Measurements from ENCODE around the gene LRRC3B. TPM values are rescaled to one million over a fixed set of nuclear protein-coding genes. Genes with fewer than 3 reads are reported as not detected.
A peak's percentile ranks its signal among the peaks of the same experiment; 100 is the strongest.

Gene LRRC3B
- total and polyA plus RNA-seq, 4 donors = 0.02 to 0.37 TPM; not detected in 2

DNA sequence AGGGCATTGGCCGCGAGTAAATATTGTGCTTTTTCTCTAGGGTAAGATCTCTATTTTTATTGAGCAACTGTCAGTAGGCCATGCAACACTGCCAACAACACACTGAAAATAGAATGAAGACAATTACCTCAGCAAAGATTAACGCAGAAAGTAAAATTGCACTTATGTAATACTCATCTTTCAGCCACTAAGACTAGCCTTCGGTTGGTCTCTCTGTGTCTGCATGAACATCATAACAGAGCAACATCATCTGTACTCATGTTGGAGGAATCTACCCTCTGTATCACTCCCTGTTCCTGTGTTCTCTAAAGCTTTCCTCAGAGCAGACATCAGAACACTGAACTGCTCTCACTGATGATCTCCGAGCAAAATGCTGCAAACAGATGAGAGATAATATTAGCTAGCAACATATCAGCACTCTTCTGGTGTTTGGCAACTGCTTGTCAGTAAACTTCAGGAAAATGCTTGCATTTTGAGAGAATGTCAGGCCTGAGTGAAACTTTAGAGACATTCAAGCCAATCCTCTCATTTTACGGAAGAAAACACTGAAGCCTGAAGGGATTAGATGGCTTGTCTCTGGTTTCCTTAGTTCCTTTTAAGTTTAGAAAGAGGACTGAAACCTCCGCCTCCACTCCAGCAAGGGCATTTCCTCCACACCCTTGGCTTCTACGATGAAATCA is 8.4 kb upstream of the LRRC3B start:
- TF ChIP-seq, protein P1, sequence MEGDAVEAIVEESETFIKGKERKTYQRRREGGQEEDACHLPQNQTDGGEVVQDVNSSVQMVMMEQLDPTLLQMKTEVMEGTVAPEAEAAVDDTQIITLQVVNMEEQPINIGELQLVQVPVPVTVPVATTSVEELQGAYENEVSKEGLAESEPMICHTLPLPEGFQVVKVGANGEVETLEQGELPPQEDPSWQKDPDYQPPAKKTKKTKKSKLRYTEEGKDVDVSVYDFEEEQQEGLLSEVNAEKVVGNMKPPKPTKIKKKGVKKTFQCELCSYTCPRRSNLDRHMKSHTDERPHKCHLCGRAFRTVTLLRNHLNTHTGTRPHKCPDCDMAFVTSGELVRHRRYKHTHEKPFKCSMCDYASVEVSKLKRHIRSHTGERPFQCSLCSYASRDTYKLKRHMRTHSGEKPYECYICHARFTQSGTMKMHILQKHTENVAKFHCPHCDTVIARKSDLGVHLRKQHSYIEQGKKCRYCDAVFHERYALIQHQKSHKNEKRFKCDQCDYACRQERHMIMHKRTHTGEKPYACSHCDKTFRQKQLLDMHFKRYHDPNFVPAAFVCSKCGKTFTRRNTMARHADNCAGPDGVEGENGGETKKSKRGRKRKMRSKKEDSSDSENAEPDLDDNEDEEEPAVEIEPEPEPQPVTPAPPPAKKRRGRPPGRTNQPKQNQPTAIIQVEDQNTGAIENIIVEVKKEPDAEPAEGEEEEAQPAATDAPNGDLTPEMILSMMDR (IDR thresholded peaks at IDR 0.05; ENCODE audit: control extremely low read depth, extremely low read depth) = no peak
- DNase-seq (no peak), ATAC-seq (ENCODE audit: insufficient read depth, low FRiP score) (no peak)
- H3K36me3 ChIP-seq (ENCODE audit: control insufficient read depth in 4 of 4, insufficient read depth in 4 of 4, low read length in 4 of 4) = no peaks in the 10 kb centered on the region
- peak overlapping the region in 1 of 2 donors; percentile 4 for H3K9ac ChIP-seq (ENCODE audit: insufficient read depth in 1 of 2, low read length in 2 of 2)
- no peaks in the 10 kb centered on the region for H3K9me3 ChIP-seq (ENCODE audit: control insufficient read depth in 4 of 4, insufficient read depth in 3 of 4, low read length in 3 of 4)
- peaks cover 0 to 7% (median 0%) of the 10 kb centered on the region in 3 donors for H3K27me3 ChIP-seq (ENCODE audit: control insufficient read depth in 3 of 3, insufficient read depth in 3 of 3, low read length in 2 of 3)
- no peak overlapping the region for H3K4me3 ChIP-seq
- WGBS, 2 donors = 71 to 73% methylated on average over 8 of the region's 8 CpGs
- H3K27ac ChIP-seq (ENCODE audit: low read depth in 1 of 2, low read length in 1 of 2) = no peak overlapping the region
- no peaks in the 10 kb centered on the region for H3K4me1 ChIP-seq (ENCODE audit: control insufficient read depth in 5 of 5, insufficient read depth in 5 of 5, low read length in 5 of 5)

DNA sequence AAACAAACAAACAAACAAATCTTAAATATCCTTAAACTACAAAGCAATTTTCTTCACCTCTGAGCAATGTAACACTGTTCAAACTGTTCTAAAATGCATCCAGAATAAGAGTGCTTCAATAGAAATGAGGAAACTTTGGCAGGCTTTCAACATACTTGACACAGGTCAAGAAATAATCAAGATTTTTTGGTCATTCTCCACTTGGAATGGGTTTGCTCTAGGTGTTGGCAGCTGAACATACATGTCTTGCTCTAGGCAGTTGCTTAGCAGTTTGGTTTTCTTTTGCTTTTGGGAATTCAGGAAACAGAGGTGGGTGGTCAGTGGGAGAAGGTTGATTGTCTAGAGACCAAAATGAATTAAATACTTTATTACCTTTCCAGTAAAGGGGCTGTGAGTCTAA is 1.4 kb upstream of the LRRC3B start:
- ATAC-seq (ENCODE audit: insufficient read depth, low FRiP score) (no peak), DNase-seq (peak in 2 of 3 donors; percentile 73 to 76)
- no peak overlapping the region for H3K9ac ChIP-seq (ENCODE audit: insufficient read depth in 1 of 2, low read length in 2 of 2)
- peaks cover 0 to 35% (median 8%) of the 10 kb centered on the region in 5 donors for H3K4me1 ChIP-seq (ENCODE audit: control insufficient read depth in 5 of 5, insufficient read depth in 5 of 5, low read length in 5 of 5)
- H3K27me3 ChIP-seq (ENCODE audit: control insufficient read depth in 3 of 3, insufficient read depth in 3 of 3, low read length in 2 of 3) = peaks cover 0 to 49% (median 35%) of the 10 kb centered on the region in 3 donors
- no peaks in the 10 kb centered on the region for H3K36me3 ChIP-seq (ENCODE audit: control insufficient read depth in 4 of 4, insufficient read depth in 4 of 4, low read length in 4 of 4)
- no peak overlapping the region for H3K27ac ChIP-seq (ENCODE audit: low read depth in 1 of 2, low read length in 1 of 2)
- no peak overlapping the region for H3K4me3 ChIP-seq
- TF ChIP-seq, protein P1 (IDR thresholded peaks at IDR 0.05; ENCODE audit: control extremely low read depth, extremely low read depth) = no peak
- no peaks in the 10 kb centered on the region for H3K9me3 ChIP-seq (ENCODE audit: control insufficient read depth in 4 of 4, insufficient read depth in 3 of 4, low read length in 3 of 4)

DNA sequence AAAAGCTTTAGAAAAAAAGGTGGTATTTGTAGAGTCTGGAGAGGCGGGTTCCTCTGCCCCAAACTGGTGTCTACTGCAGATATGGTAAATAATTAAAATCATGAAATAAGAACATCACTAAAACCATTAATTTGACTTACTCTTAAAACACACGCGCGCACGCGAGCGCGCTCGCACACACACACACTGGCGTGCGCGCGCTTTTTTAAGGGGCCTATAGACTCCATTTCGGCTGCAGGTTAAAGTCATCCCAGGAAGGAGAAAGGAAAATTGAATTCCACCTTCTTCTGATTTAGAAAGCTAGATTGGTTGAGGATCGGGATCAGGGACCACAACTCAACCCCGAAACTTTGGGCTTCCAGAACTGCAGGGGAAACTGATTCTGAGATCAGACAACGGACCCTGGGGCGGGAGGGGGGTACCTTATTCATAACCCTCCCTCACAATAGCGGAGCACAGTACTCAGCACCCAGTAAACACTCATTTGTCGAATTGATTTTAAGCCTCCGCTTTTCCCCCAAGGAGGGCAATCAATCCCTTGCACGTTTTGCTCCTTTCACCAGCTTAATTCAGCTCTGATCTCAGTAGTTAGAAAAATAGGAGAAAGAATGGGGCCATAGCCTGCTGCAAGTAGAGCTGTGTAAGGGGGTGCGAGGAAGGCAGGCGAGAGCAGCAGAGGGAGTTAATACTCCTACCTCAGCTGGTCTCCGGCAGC is 509 bp upstream of the LRRC3B start:
- Histone ChIP-seq H3K27ac (ENCODE audit: low read depth in 1 of 2, low read length in 1 of 2) (no peak overlapping the region), H3K4me3 (peak overlapping the region; percentile 27), H3K9ac (ENCODE audit: insufficient read depth in 1 of 2, low read length in 2 of 2) (peak overlapping the region in 1 of 2 donors; percentile 8), H3K36me3 (ENCODE audit: control insufficient read depth in 4 of 4, insufficient read depth in 4 of 4, low read length in 4 of 4) (no peaks in the 10 kb centered on the region), H3K27me3 (ENCODE audit: control insufficient read depth in 3 of 3, insufficient read depth in 3 of 3, low read length in 2 of 3) (peaks cover 0 to 49% (median 39%) of the 10 kb centered on the region in 3 donors), H3K9me3 (ENCODE audit: control insufficient read depth in 4 of 4, insufficient read depth in 3 of 4, low read length in 3 of 4) (no peaks in the 10 kb centered on the region), H3K4me1 (ENCODE audit: control insufficient read depth in 5 of 5, insufficient read depth in 5 of 5, low read length in 5 of 5) (peaks cover 0 to 35% (median 8%) of the 10 kb centered on the region in 5 donors)
- no peak for ATAC-seq (ENCODE audit: insufficient read depth, low FRiP score)
- 6 to 10% methylated on average over 25 of the region's 25 CpGs for WGBS, 2 donors
- DNase-seq = peak in 2 of 3 donors; percentile 26 to 50
- TF ChIP-seq, protein P1 (IDR thresholded peaks at IDR 0.05; ENCODE audit: control extremely low read depth, extremely low read depth) = no peak

Data from lung (tissue), 12 donors.